Gastroesophageal sphincter (tissue), 3 donors: Measurements from ENCODE around the gene RNF212.

Experiments
- EP300 ChIP-seq: sonication (generic); formaldehyde crosslinking; IDR thresholded peaks from one replicate; pipeline ENCODE4 v1.6.1; 2017; ENCODE audit warnings: antibody characterized with exemption, mild to moderate bottlenecking
- POLR2AphosphoS5 ChIP-seq: sonication (generic); formaldehyde crosslinking; IDR thresholded peaks from one replicate; pipeline ENCODE4 v1.6.1; 2017; ENCODE audit warnings: antibody characterized with exemption
- TF ChIP-seq, protein P1 (sequence below), 4 experiments: fragments of 200-600 bp in 2 of 4; fragments of 450-650 bp in 2 of 4; sonication (generic) in 1 of 4; IDR thresholded peaks; one replicate each; pipeline ENCODE4 v1.5.1; 2017 to 2019; ENCODE audit warnings: antibody characterized with exemption in 4 of 4, mild to moderate bottlenecking in 2 of 4, moderate library complexity in 2 of 4

DNA sequence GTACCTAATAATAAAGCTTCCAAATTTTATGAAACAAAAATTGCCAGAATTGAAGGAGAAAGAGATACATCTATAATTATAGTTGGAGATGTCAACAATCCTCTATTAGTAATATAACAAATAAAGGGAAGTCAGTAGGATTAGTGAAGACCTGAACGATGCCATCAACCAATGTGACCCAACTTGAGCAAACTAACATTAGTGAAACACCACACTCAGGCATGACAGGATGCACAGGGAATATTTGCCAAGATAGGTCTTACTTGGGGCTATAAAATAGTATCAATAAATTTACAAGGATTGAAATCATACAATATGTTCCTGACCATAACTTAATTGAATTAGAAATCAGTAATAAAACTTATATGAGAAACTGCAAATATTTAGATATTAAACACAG, 47.0 kb upstream of the RNF212 start:
- TF ChIP-seq, protein P1, sequence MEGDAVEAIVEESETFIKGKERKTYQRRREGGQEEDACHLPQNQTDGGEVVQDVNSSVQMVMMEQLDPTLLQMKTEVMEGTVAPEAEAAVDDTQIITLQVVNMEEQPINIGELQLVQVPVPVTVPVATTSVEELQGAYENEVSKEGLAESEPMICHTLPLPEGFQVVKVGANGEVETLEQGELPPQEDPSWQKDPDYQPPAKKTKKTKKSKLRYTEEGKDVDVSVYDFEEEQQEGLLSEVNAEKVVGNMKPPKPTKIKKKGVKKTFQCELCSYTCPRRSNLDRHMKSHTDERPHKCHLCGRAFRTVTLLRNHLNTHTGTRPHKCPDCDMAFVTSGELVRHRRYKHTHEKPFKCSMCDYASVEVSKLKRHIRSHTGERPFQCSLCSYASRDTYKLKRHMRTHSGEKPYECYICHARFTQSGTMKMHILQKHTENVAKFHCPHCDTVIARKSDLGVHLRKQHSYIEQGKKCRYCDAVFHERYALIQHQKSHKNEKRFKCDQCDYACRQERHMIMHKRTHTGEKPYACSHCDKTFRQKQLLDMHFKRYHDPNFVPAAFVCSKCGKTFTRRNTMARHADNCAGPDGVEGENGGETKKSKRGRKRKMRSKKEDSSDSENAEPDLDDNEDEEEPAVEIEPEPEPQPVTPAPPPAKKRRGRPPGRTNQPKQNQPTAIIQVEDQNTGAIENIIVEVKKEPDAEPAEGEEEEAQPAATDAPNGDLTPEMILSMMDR (IDR thresholded peaks at IDR 0.05): no peak
- no peak for TF ChIP-seq EP300
- TF ChIP-seq POLR2AphosphoS5: no peak
